ENCODE measurements around the gene CIROP. TPM values are rescaled to one million over a fixed set of nuclear protein-coding genes. Genes with fewer than 3 reads are reported as not detected.

CIROP gene
- total and polyA plus RNA-seq, 2 donors (not counting 1 experiment from before 2014, with no cell fraction given): 0.09 to 0.17 TPM

DNA sequence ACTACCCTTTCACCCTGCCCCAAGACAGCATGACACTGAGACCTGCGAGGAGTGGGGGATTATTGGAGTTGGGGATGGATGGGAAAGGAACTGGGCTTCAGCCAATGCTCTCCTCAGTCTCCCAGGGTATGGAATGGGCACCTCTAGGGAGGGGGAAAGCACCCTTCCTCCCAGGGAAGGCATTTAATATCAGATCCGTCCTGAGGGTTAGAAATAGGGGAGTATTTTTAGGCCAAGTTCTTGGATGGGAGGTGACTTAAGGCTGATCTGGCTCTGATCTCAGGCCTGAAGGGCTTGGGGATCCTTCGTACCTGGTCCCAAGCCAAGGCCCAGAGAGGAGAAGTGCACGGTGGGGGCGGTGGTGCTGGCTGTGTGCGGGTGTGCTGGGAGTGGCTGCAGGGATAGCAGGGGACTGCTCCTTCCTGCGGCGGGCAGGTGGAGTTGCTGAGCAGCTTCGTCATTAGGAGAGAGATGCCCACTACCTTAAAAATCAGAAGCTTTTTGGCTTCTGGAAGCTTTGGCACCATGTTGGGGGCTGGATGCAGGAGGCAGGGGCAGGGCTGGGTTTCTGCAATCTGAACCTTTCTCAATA, 21.2 kb upstream of the CIROP start:
- Histone ChIP-seq H3K4me2 (ENCODE audit: extremely low read depth, insufficient read depth, low read length) (no peak overlapping the region), H3K27me3 (ENCODE audit: control insufficient read depth, insufficient read depth, low read length) (peaks cover 6% of the 10 kb centered on the region), H3K4me3 (replicated peaks in 1 of 4; ENCODE audit: control extremely low read depth in 1 of 4, insufficient read depth in 1 of 4, low read depth in 3 of 4, low read length in 4 of 4) (no peak overlapping the region), H3K27ac (ENCODE audit: insufficient read depth, low read length) (no peak overlapping the region), H3K9ac (ENCODE audit: insufficient read depth, low read length) (no peak overlapping the region), H3K36me3 (ENCODE audit: control insufficient read depth, insufficient read depth, low read length) (no peaks in the 10 kb centered on the region), H3K79me2 (ENCODE audit: control insufficient read depth, insufficient read depth, low read length) (no peaks in the 10 kb centered on the region), H3K9me3 (ENCODE audit: control insufficient read depth, insufficient read depth, low read depth, low read length) (no peaks in the 10 kb centered on the region), H2AFZ (ENCODE audit: low read length) (no peak overlapping the region), H4K20me1 (ENCODE audit: control insufficient read depth, extremely low read depth, insufficient read depth, low read length) (no peaks in the 10 kb centered on the region), H3K4me1 (ENCODE audit: control insufficient read depth, extremely low read depth, insufficient read depth, low read length) (peaks cover 3% of the 10 kb centered on the region)
- TF ChIP-seq CTCF (conservative IDR thresholded peaks at IDR 0.05 in 1 of 2, IDR thresholded peaks at IDR 0.05 in 1 of 2; ENCODE audit: low read depth in 1 of 2, low read length in 2 of 2) (no peak), EZH2 (IDR thresholded peaks at IDR 0.05; ENCODE audit: low read length, missing control alignments) (no peak)
- DNase-seq (ENCODE audit: low read depth in 2 of 2): no peak

GRCh38 chr14:23125011-23125410, 20.2 kb upstream of the CIROP start:
- no peak for DNase-seq (ENCODE audit: low read depth in 2 of 2)
- no peak overlapping the region for H3K27ac ChIP-seq (ENCODE audit: insufficient read depth, low read length)

DNA sequence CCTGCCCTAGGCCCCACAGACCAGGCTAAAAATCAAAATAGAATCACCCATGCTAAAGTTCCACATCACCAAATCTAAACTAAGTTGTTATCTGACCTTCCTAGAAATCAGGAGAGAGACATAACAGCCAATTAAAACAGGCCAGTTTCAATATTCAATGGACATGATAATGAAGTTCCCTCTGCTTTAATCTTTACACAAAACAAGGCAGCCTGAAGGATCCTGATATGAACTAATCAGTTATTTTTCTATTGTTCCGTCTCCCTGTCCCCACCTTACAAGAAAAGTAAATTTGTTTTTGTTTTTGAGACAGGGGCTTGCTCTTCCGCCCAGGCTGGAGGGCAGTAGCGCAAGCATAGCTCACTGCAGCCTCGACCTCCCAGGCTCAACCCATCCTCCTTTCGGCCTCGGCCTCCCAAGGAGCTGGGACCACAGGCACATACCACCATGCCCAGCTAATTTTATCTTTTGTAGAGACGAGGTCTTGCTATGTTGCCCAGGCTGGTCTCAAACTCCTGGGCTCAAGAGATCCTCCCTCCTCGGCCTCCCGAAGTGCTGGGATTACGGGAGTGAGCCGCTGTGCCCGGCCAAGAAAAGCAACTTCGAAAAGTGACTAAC, 19.7 kb upstream of the CIROP start:
- TF ChIP-seq CTCF (conservative IDR thresholded peaks at IDR 0.05 in 1 of 2, IDR thresholded peaks at IDR 0.05 in 1 of 2; ENCODE audit: low read depth in 1 of 2, low read length in 2 of 2): no peak
- no peak for TF ChIP-seq EZH2 (IDR thresholded peaks at IDR 0.05; ENCODE audit: low read length, missing control alignments)
- no peaks in the 10 kb centered on the region for H4K20me1 ChIP-seq (ENCODE audit: control insufficient read depth, extremely low read depth, insufficient read depth, low read length)
- no peak overlapping the region for H3K4me2 ChIP-seq (ENCODE audit: extremely low read depth, insufficient read depth, low read length)
- no peak overlapping the region for H3K9ac ChIP-seq (ENCODE audit: insufficient read depth, low read length)
- no peaks in the 10 kb centered on the region for H3K9me3 ChIP-seq (ENCODE audit: control insufficient read depth, insufficient read depth, low read depth, low read length)
- DNase-seq (ENCODE audit: low read depth in 2 of 2): no peak
- no peak overlapping the region for H3K4me3 ChIP-seq (replicated peaks in 1 of 4; ENCODE audit: control extremely low read depth in 1 of 4, insufficient read depth in 1 of 4, low read depth in 3 of 4, low read length in 4 of 4)
- peaks cover 3% of the 10 kb centered on the region for H3K4me1 ChIP-seq (ENCODE audit: control insufficient read depth, extremely low read depth, insufficient read depth, low read length)
- H3K36me3 ChIP-seq (ENCODE audit: control insufficient read depth, insufficient read depth, low read length): no peaks in the 10 kb centered on the region
- H2AFZ ChIP-seq (ENCODE audit: low read length): no peak overlapping the region
- peaks cover 2% of the 10 kb centered on the region for H3K27me3 ChIP-seq (ENCODE audit: control insufficient read depth, insufficient read depth, low read length)
- no peak overlapping the region for H3K27ac ChIP-seq (ENCODE audit: insufficient read depth, low read length)
- H3K79me2 ChIP-seq (ENCODE audit: control insufficient read depth, insufficient read depth, low read length): no peaks in the 10 kb centered on the region

More at GRCh38 chr14:23125011-23125410, 20.2 kb upstream of the CIROP start:
- Histone ChIP-seq H3K9ac (ENCODE audit: insufficient read depth, low read length) (no peak overlapping the region), H3K4me3 (replicated peaks in 1 of 4; ENCODE audit: control extremely low read depth in 1 of 4, insufficient read depth in 1 of 4, low read depth in 3 of 4, low read length in 4 of 4) (no peak overlapping the region), H4K20me1 (ENCODE audit: control insufficient read depth, extremely low read depth, insufficient read depth, low read length) (no peaks in the 10 kb centered on the region), H3K36me3 (ENCODE audit: control insufficient read depth, insufficient read depth, low read length) (no peaks in the 10 kb centered on the region), H3K4me1 (ENCODE audit: control insufficient read depth, extremely low read depth, insufficient read depth, low read length) (peaks cover 3% of the 10 kb centered on the region), H3K27me3 (ENCODE audit: control insufficient read depth, insufficient read depth, low read length) (peaks cover 6% of the 10 kb centered on the region), H3K79me2 (ENCODE audit: control insufficient read depth, insufficient read depth, low read length) (no peaks in the 10 kb centered on the region), H3K9me3 (ENCODE audit: control insufficient read depth, insufficient read depth, low read depth, low read length) (no peaks in the 10 kb centered on the region), H2AFZ (ENCODE audit: low read length) (no peak overlapping the region), H3K4me2 (ENCODE audit: extremely low read depth, insufficient read depth, low read length) (no peak overlapping the region)
- TF ChIP-seq EZH2 (IDR thresholded peaks at IDR 0.05; ENCODE audit: low read length, missing control alignments) (no peak), CTCF (conservative IDR thresholded peaks at IDR 0.05 in 1 of 2, IDR thresholded peaks at IDR 0.05 in 1 of 2; ENCODE audit: low read depth in 1 of 2, low read length in 2 of 2) (no peak)

Measured in fibroblast of lung (primary cell).